Endothelial cell of umbilical vein (primary cell): ENCODE data around the gene VWA1. TPM values are rescaled to one million over a fixed set of nuclear protein-coding genes. Genes with fewer than 3 reads are reported as not detected.
"Not testable (repeated sequence)": the region's sequence is repeated elsewhere in the genome, so short reads cannot be mapped to it uniquely, and the experiment has no call there.

ENCODE experiments used
- BruUV-seq: library from RNA; stranded (reverse); fragments of 400-500 nt; replicated peaks from 2 replicates; lab custom pipeline; 2021; lab: Mats Ljungman, UMichigan
- CTCF ChIA-PET: fragments of 300-600, 350-600 bp; sonication (Branson Sonifier 250); formaldehyde crosslinking; loops from one replicate; lab custom pipeline; 2021; ENCODE audit warnings: antibody characterized with exemption, inconsistent platforms; lab: Charles Lee
- POLR2A ChIA-PET: fragments of 300-600, 350-600 bp; sonication (Branson Sonifier 250); formaldehyde crosslinking; loops from one replicate; lab custom pipeline; 2021; ENCODE audit warnings: antibody characterized with exemption, inconsistent platforms; lab: Charles Lee
- DNase-seq: peaks from one replicate; pipeline ENCODE4 v3.0.0-alpha.2; 2011; ENCODE audit warnings: low read depth, low spot score
- FAIRE-seq: peaks from 2 replicates; lab custom pipeline; 2011; peaks lifted over from hg19 to GRCh38; lab: Jason Lieb, UNC
- H2AFZ ChIP-seq: 2 replicates; pipeline ENCODE4 v1.6.0; 2012; ENCODE audit warnings: low read depth, low read length, control low read depth, inconsistent platforms
- H3K27ac ChIP-seq: 2 replicates; pipeline ENCODE4 v1.5.1; 2011; ENCODE audit warnings: low read depth, mild to moderate bottlenecking, control low read depth, low read length, moderate library complexity; ENCODE audit not compliant: insufficient read depth
- H3K27me3 ChIP-seq, 2 experiments: 2 replicates each; pipeline versions ENCODE4 v1.6.0 to v1.6.1; 2011; ENCODE audit warnings: low read length in 2 of 2, mixed read lengths in 1 of 2; ENCODE audit not compliant: control insufficient read depth in 2 of 2, insufficient read depth in 2 of 2
- H3K36me3 ChIP-seq, 2 experiments: 2 replicates in 1 of 2; 3 replicates in 1 of 2; pipeline ENCODE4 v1.5.1; 2011; ENCODE audit warnings: low read length in 2 of 2, mild to moderate bottlenecking in 1 of 2, moderate library complexity in 1 of 2; ENCODE audit not compliant: control insufficient read depth in 2 of 2, insufficient read depth in 2 of 2; ENCODE audit errors: extremely low read depth in 1 of 2
- H3K4me1 ChIP-seq: 3 replicates; pipeline ENCODE4 v1.5.1; 2011; ENCODE audit warnings: mild to moderate bottlenecking, low read length; ENCODE audit not compliant: control insufficient read depth, insufficient read depth; ENCODE audit errors: extremely low read depth
- H3K4me2 ChIP-seq: 2 replicates; pipeline ENCODE4 v1.6.1; 2011; ENCODE audit warnings: low read length, control low read depth, mixed read lengths; ENCODE audit not compliant: insufficient read depth
- H3K4me3 ChIP-seq, 3 experiments: fragments of 200-600 bp in 1 of 3; sonication (generic), shearing (Covaris generic) in 1 of 3; replicated peaks in 1 of 3; 2 replicates each; pipeline ENCODE4 v1.5.1; 2011 to 2016; ENCODE audit warnings: control low read depth in 3 of 3, low read length in 3 of 3, mild to moderate bottlenecking in 2 of 3, inconsistent platforms in 1 of 3, low read depth in 1 of 3, moderate library complexity in 1 of 3; ENCODE audit not compliant: insufficient read depth in 1 of 3
- H3K79me2 ChIP-seq: 2 replicates; pipeline ENCODE4 v1.6.0; 2012; ENCODE audit warnings: low read length, inconsistent platforms; ENCODE audit not compliant: control insufficient read depth, insufficient read depth
- H3K9ac ChIP-seq: replicated peaks from 2 replicates; pipeline ENCODE3; 2011; ENCODE audit warnings: low read length, control low read depth; ENCODE audit not compliant: insufficient read depth; ENCODE audit errors: extremely low read depth
- H3K9me1 ChIP-seq: replicated peaks from 3 replicates; pipeline ENCODE4 v1.6.0; 2011; ENCODE audit warnings: mild to moderate bottlenecking, low read length; ENCODE audit not compliant: control insufficient read depth, insufficient read depth; ENCODE audit errors: extremely low read depth
- H3K9me3 ChIP-seq: replicated peaks from 2 replicates; pipeline ENCODE4 v1.5.1; 2012; ENCODE audit warnings: low read length, inconsistent platforms; ENCODE audit not compliant: control insufficient read depth, insufficient read depth
- H4K20me1 ChIP-seq: replicated peaks from 2 replicates; pipeline ENCODE3; 2011; ENCODE audit warnings: mild to moderate bottlenecking, low read length; ENCODE audit not compliant: control insufficient read depth, insufficient read depth; ENCODE audit errors: extremely low read depth
- CTCF ChIP-seq, 2 donors: IDR thresholded peaks; 1 replicate in 1 of 2; 2 replicates in 1 of 2; pipeline ENCODE4 v1.5.1; 2011; ENCODE audit warnings: low read length in 2 of 2, mild to moderate bottlenecking in 2 of 2, moderate library complexity in 2 of 2, control low read depth in 1 of 2, inconsistent platforms in 1 of 2, low read depth in 1 of 2; ENCODE audit not compliant: insufficient read depth in 1 of 2; ENCODE audit errors: extremely low read depth in 1 of 2
- MYC ChIP-seq: IDR thresholded peaks from one replicate; pipeline ENCODE4 v1.6.1; 2011; ENCODE audit warnings: mild to moderate bottlenecking, low read depth, low read length
- dilution Hi-C: fragments of 300-500 bp; cut with MboI; formaldehyde crosslinking; loops from one replicate; pipeline ENCODE4 v1.15.0; 2019; ENCODE audit warnings: low sequenced_read_pairs; ENCODE audit not compliant: extremely low pct_ligation_motif_present
- intact Hi-C: fragments of 100-400 bp; cut with micrococcal nuclease; formaldehyde crosslinking; loops from one replicate; pipeline ENCODE4 v1.10.0; 2022
- polyA plus RNA-seq, 4 experiments: library from polyadenylated mRNA; depleted of rRNA in 3 of 4; stranded (reverse) in 3 of 4; unstranded in 1 of 4; fragments of >200 nt; gene quantifications; 2 replicates each; pipeline versions ENCODE4 v1.2.1 to v1.2.3, GENCODE V29; 2011 to 2012; ENCODE audit warnings: missing spikeins in 1 of 4
- total RNA-seq: library from RNA; stranded (reverse); gene quantifications from 2 replicates; pipeline ENCODE4 v1.2.3, GENCODE V29; 2021

Gene VWA1
- total and polyA plus RNA-seq, 2 donors (not counting 3 experiments of a cell fraction or from before 2014, with no cell fraction given): 2.0 to 6.1 TPM

DNA sequence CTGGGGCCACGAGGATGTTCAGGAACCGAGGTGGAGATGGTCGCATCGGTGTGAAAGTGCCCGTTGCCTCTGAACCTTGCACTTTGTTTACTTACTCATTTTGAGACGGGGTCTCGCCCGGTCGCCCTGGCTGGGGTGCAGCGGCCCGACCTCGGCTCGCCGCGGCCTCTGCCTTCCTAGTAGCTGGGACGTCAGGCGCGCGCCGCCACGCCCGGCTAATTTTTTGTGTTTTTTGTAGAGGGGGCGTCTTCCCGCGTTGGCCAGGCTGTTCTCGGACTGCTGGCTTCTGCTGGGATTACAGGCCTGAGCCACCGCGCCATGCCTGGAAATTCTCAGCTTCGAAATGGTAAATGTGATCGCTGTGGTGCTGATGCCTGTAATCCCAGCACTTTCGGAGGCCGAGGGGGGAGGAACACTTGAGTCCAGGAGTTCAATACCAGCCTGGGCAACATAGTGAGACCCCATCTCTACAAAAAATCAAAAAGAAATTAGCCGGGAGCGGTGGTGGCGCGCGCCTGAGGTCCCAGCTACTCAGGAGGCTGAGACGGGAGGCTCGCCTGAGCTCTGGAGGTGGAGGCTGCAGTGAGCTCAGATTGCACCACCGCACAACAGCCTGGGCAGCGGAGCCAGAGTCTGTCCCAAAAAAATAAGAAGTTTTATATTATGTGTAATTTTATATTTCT lies 27.7 kb upstream of the VWA1 start:
- H3K9ac ChIP-seq: peak overlapping the region; percentile 86
- FAIRE-seq: peak; percentile 72
- H3K36me3 ChIP-seq: peaks cover 3 to 10% of the 10 kb centered on the region in 2 experiments
- dilution Hi-C loops: no loop called here
- peak overlapping the region; percentile 63 for H3K4me2 ChIP-seq
- TF ChIP-seq CTCF (IDR thresholded peaks at IDR 0.05; ENCODE audit: extremely low read depth in 1 of 2, insufficient read depth in 1 of 2, low read depth in 1 of 2, low read length in 2 of 2): peak in 1 of 2 donors; percentile 28
- TF ChIP-seq MYC: no peak
- H3K4me1 ChIP-seq: peaks cover 11% of the 10 kb centered on the region
- peak; percentile 55 for DNase-seq
- peaks cover 43% of the 10 kb centered on the region for H3K79me2 ChIP-seq
- H3K4me3 ChIP-seq: peak overlapping the region; percentile 73 to 87 (median 86)
- H2AFZ ChIP-seq: peak overlapping the region; percentile 67
- no peaks in the 10 kb centered on the region for H4K20me1 ChIP-seq
- peak overlapping the region; percentile 54 for H3K27ac ChIP-seq
- POLR2A ChIA-PET: interaction anchor here (1.1 to 1.4 kb wide), 3 partner anchors 9 to 33 kb away, joined by 4 to 6 read pairs (median 4); partner anchors contain the start of genes AURKAIP1 and CCNL2
- CTCF ChIA-PET: interaction anchor here (1.0 to 2.0 kb wide), 4 partner anchors 8 to 33 kb away, joined by 3 to 26 read pairs (median 4); partner anchors contain the start of gene ANKRD65
- intact Hi-C loops: loop anchor here (1.0 to 2.0 kb wide), 5 partner anchors 8 to 97 kb away; partner anchors contain the start of genes AURKAIP1 and CCNL2
- no TSS peak for BruUV-seq
- H3K9me1 ChIP-seq: no peaks in the 10 kb centered on the region
- H3K27me3 ChIP-seq: no peaks in the 10 kb centered on the region
- no peaks in the 10 kb centered on the region for H3K9me3 ChIP-seq

DNA sequence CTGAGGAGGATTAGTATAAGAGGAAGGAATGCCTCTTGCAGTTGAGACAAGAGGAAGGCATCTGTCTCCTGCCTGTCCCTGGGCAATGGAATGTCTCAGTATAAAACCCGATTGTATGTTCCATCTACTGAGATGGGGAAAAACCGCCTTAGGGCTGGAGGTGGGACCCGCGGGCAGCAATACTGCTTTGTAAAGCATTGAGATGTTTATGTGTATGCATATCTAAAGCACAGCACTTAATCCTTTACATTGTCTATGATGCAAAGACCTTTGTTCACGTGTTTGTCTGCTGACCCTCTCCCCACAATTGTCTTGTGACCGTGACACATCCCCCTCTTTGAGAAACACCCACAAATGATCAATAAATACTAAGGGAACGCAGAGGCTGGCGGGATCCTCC lies 25.3 kb upstream of the VWA1 start:
- POLR2A ChIA-PET, H3K4me2 ChIP-seq, CTCF ChIA-PET, H3K9ac ChIP-seq, H3K27ac ChIP-seq, DNase-seq, H3K27me3 ChIP-seq, H2AFZ ChIP-seq, H3K9me3 ChIP-seq, H3K4me3 ChIP-seq, H3K9me1 ChIP-seq, intact Hi-C loops, BruUV-seq, dilution Hi-C loops, H4K20me1 ChIP-seq, FAIRE-seq, H3K36me3 ChIP-seq: not testable (repeated sequence)
- H3K4me1 ChIP-seq: peaks cover 11% of the 10 kb centered on the region
- H3K79me2 ChIP-seq: peaks cover 38% of the 10 kb centered on the region
